ENCODE measurements around the gene CBX6.

DNA sequence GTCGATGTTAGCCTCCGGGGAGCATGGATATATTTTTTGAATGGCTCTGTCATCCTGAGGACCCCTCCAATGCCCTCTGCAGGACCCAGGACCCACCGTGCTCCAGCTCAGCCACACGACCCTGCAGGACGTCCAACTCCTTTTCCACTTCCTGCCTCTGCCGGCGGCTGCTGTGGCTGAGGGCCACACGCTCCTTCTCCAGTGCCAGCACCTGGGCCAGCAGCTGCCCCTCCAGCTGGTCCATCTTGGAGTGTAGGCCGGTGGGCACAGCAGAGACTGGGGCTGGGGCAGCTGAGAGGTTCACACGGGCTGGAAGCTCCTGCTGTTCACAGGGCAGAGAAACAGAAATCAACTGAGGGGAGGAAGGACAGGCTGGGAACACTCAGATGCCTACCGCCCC is 43.8 kb downstream of the CBX6 start:
- TF ChIP-seq EZH2phosphoT487 (IDR thresholded peaks at IDR 0.05; ENCODE audit: insufficient read depth, low read depth) (no peak), EZH2 (IDR thresholded peaks at IDR 0.05; ENCODE audit: insufficient read depth, poor library complexity, severe bottlenecking) (no peak)
